ENCODE data around the gene IL10RB.

DNA sequence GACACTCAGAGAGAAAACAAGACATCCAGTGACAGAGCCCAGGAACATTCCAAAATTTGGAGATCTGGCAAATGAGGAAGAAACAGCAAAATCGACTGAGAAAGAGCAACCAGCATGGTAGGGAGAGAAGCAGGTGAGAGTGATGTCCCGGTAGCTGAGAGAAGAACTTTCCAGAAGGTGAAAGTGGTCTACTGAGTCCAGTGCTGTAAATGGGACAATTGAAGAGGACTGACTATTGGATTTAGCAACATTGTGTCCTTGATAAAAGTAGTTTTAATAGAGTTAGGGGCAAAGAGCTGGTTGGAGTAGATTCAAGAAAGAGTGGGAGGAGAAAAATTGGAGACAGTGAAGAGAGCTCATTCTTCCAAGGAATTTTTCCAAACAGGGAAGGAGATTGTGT lies 15.0 kb upstream of the IL10RB start:
- TF ChIP-seq, protein P1, sequence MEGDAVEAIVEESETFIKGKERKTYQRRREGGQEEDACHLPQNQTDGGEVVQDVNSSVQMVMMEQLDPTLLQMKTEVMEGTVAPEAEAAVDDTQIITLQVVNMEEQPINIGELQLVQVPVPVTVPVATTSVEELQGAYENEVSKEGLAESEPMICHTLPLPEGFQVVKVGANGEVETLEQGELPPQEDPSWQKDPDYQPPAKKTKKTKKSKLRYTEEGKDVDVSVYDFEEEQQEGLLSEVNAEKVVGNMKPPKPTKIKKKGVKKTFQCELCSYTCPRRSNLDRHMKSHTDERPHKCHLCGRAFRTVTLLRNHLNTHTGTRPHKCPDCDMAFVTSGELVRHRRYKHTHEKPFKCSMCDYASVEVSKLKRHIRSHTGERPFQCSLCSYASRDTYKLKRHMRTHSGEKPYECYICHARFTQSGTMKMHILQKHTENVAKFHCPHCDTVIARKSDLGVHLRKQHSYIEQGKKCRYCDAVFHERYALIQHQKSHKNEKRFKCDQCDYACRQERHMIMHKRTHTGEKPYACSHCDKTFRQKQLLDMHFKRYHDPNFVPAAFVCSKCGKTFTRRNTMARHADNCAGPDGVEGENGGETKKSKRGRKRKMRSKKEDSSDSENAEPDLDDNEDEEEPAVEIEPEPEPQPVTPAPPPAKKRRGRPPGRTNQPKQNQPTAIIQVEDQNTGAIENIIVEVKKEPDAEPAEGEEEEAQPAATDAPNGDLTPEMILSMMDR (IDR thresholded peaks at IDR 0.05): no peak
- TF ChIP-seq POLR2A (IDR thresholded peaks at IDR 0.05) (no peak), EP300 (IDR thresholded peaks at IDR 0.05) (no peak)
